GM21528 (cell line): ENCODE results near the gene SPOCD1.

Experiments
- ATAC-seq: cut with Tn5 transposase; IDR thresholded peaks from one replicate; pipeline ENCODE4 v1.9.1; 2021; ENCODE audit warnings: mild to moderate bottlenecking, moderate library complexity; ENCODE audit not compliant: unreplicated experiment, low FRiP score

The SPOCD1 gene

GRCh38 chr1:31760471-31761470 lies 55.1 kb downstream of the SPOCD1 start:
- no peak for ATAC-seq

- no peak for ATAC-seq
Observed at GRCh38 chr1:31759298-31760023, 56.4 kb downstream of the SPOCD1 start.

- ATAC-seq, result no peak
Observed at GRCh38 chr1:31758823-31759222, 57.0 kb downstream of the SPOCD1 start.

- no peak for ATAC-seq
Observed at GRCh38 chr1:31757989-31758388, 57.8 kb downstream of the SPOCD1 start.

GRCh38 chr1:31757204-31757679 lies 58.6 kb downstream of the SPOCD1 start:
- no peak for ATAC-seq

- no peak for ATAC-seq
Observed at GRCh38 chr1:31756578-31756977, 59.2 kb downstream of the SPOCD1 start.

- no peak for ATAC-seq
Observed at GRCh38 chr1:31755850-31756492, 59.9 kb downstream of the SPOCD1 start.

- no peak for ATAC-seq
Observed at GRCh38 chr1:31755197-31755611, 60.6 kb downstream of the SPOCD1 start.

- ATAC-seq, result no peak
Observed at GRCh38 chr1:31754397-31754796, 61.4 kb downstream of the SPOCD1 start.

- no peak for ATAC-seq
Observed at GRCh38 chr1:31753707-31754349, 62.0 kb downstream of the SPOCD1 start.

GRCh38 chr1:31752952-31753475 lies 62.8 kb downstream of the SPOCD1 start:
- no peak for ATAC-seq

GRCh38 chr1:31752258-31752657 lies 63.6 kb downstream of the SPOCD1 start:
- no peak for ATAC-seq

GRCh38 chr1:31751822-31752241 lies 64.0 kb downstream of the SPOCD1 start:
- ATAC-seq, result no peak

- ATAC-seq, result no peak
Observed at GRCh38 chr1:31750858-31751510, 64.8 kb downstream of the SPOCD1 start.

- ATAC-seq, result no peak
Observed at GRCh38 chr1:31749785-31750735, 65.8 kb downstream of the SPOCD1 start.

GRCh38 chr1:31748365-31748764 lies 67.5 kb downstream of the SPOCD1 start:
- no peak for ATAC-seq

GRCh38 chr1:31747304-31747703 lies 68.5 kb downstream of the SPOCD1 start:
- no peak for ATAC-seq

- ATAC-seq, result no peak
Observed at GRCh38 chr1:31746687-31747086, 69.1 kb downstream of the SPOCD1 start.
